Neural progenitor cell (in vitro differentiated cells): ENCODE measurements around the gene ATL2. TPM values are rescaled to one million over a fixed set of nuclear protein-coding genes. Genes with fewer than 3 reads are reported as not detected.

Experiments used
- DNase-seq: peaks from one replicate; pipeline ENCODE4 v3.0.0-alpha.2; 2016; ENCODE audit warnings: low spot score
- H2AFZ ChIP-seq: fragments of 200-600 bp; sonication (generic); replicated peaks from 2 replicates; pipeline ENCODE4 v1.6.1; 2016; ENCODE audit warnings: antibody characterized with exemption
- H3F3A ChIP-seq: fragments of 200-600 bp; sonication (generic); 2 replicates; pipeline ENCODE4 v1.6.1; 2016; ENCODE audit warnings: antibody characterized with exemption, low read depth
- H3K27ac ChIP-seq: fragments of 200-600 bp; sonication (generic); 2 replicates; pipeline ENCODE4 v1.5.1; 2016; ENCODE audit warnings: mild to moderate bottlenecking
- H3K27me3 ChIP-seq: fragments of 200-600 bp; sonication (generic); 2 replicates; pipeline ENCODE4 v1.6.1; 2016; ENCODE audit warnings: mild to moderate bottlenecking, moderate library complexity
- H3K36me3 ChIP-seq: fragments of 200-600 bp; sonication (generic); 2 replicates; pipeline ENCODE4 v1.5.1; 2016
- H3K4me1 ChIP-seq: fragments of 200-600 bp; sonication (generic); 2 replicates; pipeline ENCODE4 v1.6.1; 2016; ENCODE audit warnings: mixed run types
- H3K4me2 ChIP-seq: fragments of 200-600 bp; sonication (generic); 2 replicates; pipeline ENCODE4 v1.6.1; 2016
- H3K4me3 ChIP-seq: fragments of 200-600 bp; sonication (generic); 2 replicates; pipeline ENCODE4 v1.5.1; 2016
- H3K79me2 ChIP-seq: fragments of 200-600 bp; sonication (generic); 2 replicates; pipeline ENCODE4 v1.6.1; 2016; ENCODE audit warnings: low read depth
- H3K9ac ChIP-seq: fragments of 200-600 bp; sonication (generic); 2 replicates; pipeline ENCODE4 v1.6.1; 2016
- H3K9me3 ChIP-seq: fragments of 200-600 bp; sonication (generic); 2 replicates; pipeline ENCODE4 v1.5.1; 2016; ENCODE audit warnings: low read depth
- H4K20me1 ChIP-seq: fragments of 200-600 bp; sonication (generic); 2 replicates; pipeline ENCODE4 v1.6.1; 2016; ENCODE audit warnings: low read depth
- H3K27ac Mint-ChIP-seq: 3 replicates; pipeline ENCODE4 v1.8.0; 2021; ENCODE audit warnings: mixed read lengths
- H3K27me3 Mint-ChIP-seq: 2 replicates; pipeline ENCODE4 v1.8.0; 2022; ENCODE audit warnings: low read depth, mild to moderate bottlenecking, inconsistent platforms, moderate library complexity, mixed read lengths; ENCODE audit not compliant: insufficient read depth
- H3K36me3 Mint-ChIP-seq: 3 replicates; pipeline ENCODE4 v1.8.0; 2021; ENCODE audit warnings: mixed read lengths
- H3K4me1 Mint-ChIP-seq: 3 replicates; pipeline ENCODE4 v1.8.0; 2021; ENCODE audit warnings: mixed read lengths
- H3K4me3 Mint-ChIP-seq: 3 replicates; pipeline ENCODE4 v1.8.0; 2021; ENCODE audit warnings: mild to moderate bottlenecking, moderate library complexity, mixed read lengths
- H3K9me3 Mint-ChIP-seq: 3 replicates; pipeline ENCODE4 v1.8.0; 2020; ENCODE audit warnings: mixed read lengths
- CTCF ChIP-seq: fragments of 200-600 bp; sonication (generic); IDR thresholded peaks from 2 replicates; pipeline ENCODE4 v1.5.1; 2017; ENCODE audit warnings: antibody characterized with exemption, mild to moderate bottlenecking
- EZH2 ChIP-seq: fragments of 200-600 bp; sonication (generic); IDR thresholded peaks from 2 replicates; pipeline ENCODE4 v1.6.1; 2017; ENCODE audit warnings: antibody characterized with exemption, mild to moderate bottlenecking, moderate library complexity
- EZH2phosphoT487 ChIP-seq: fragments of 200-600 bp; sonication (generic); IDR thresholded peaks from 2 replicates; pipeline ENCODE4 v1.6.1; 2017; ENCODE audit warnings: antibody characterized with exemption
- total RNA-seq: library from RNA; depleted of rRNA; stranded (reverse); fragments of >200 nt; gene quantifications from 2 replicates; pipeline ENCODE4 v1.2.3, GENCODE V29; 2015; ENCODE audit warnings: low replicate concordance

The ATL2 gene
- total RNA-seq, 1 donor from 2014 or later = 203 TPM

DNA sequence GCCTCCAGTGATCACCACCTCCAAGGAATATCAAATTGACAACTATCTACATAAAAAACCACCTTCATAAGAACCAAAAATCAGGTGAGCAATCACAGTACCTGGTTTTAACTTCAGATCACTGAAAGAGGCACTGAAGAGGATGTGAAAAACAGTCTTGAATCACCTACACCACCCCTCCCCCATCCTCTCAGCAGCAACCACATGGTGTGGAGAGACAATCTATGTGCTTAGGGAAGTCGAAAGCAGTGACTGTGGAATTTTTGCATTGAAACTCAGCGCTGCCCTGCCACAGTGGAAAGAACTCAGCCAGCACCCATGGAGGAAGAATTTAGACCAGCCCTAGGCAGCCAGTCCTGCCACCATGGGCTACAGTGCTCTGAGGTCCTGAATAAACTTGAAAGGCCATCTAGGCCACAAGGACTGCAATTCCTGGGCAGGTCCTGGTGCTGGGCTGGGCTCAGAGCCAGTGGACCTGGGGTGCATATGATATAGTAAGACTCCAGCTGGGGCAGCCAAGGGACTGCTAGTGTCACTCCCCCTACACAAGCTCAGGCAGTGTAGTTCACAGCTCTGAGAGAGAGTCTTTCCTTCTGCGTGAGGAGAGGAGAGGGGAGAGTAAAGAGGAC lies 75.6 kb downstream of the ATL2 start:
- Histone ChIP-seq H3K36me3 (peaks cover 18% of the 10 kb centered on the region), H3K9me3 (no peaks in the 10 kb centered on the region), H3K4me3 (no peak overlapping the region), H4K20me1 (peaks cover 4% of the 10 kb centered on the region), H3F3A (peaks cover 7% of the 10 kb centered on the region), H3K79me2 (peaks cover 34% of the 10 kb centered on the region), H3K9ac (no peak overlapping the region), H3K27ac (no peak overlapping the region), H3K4me1 (no peaks in the 10 kb centered on the region), H3K4me2 (no peak overlapping the region), H3K27me3 (no peaks in the 10 kb centered on the region), H2AFZ (no peak overlapping the region)
- Mint-ChIP-seq H3K9me3 (no peaks in the 10 kb centered on the region), H3K4me3 (no peak overlapping the region), H3K4me1 (no peaks in the 10 kb centered on the region), H3K27ac (no peak overlapping the region), H3K27me3 (peaks cover 3% of the 10 kb centered on the region), H3K36me3 (peaks cover 53% of the 10 kb centered on the region)
- no peak for DNase-seq
- TF ChIP-seq EZH2 (no peak), CTCF (no peak), EZH2phosphoT487 (no peak)

GRCh38 chr2:38298539-38298938 lies 78.5 kb downstream of the ATL2 start:
- Mint-ChIP-seq H3K4me1 (no peaks in the 10 kb centered on the region), H3K9me3 (no peaks in the 10 kb centered on the region), H3K4me3 (no peak overlapping the region), H3K27ac (no peak overlapping the region), H3K36me3 (peaks cover 42% of the 10 kb centered on the region), H3K27me3 (peaks cover 3% of the 10 kb centered on the region)
- no peak overlapping the region for H3K9ac ChIP-seq
- DNase-seq = no peak
- no peaks in the 10 kb centered on the region for H3K9me3 ChIP-seq
- no peak overlapping the region for H3K4me2 ChIP-seq
- H3K27me3 ChIP-seq = no peaks in the 10 kb centered on the region
- no peaks in the 10 kb centered on the region for H4K20me1 ChIP-seq
- H3K36me3 ChIP-seq = peaks cover 25% of the 10 kb centered on the region
- TF ChIP-seq EZH2 (no peak), EZH2phosphoT487 (no peak), CTCF (no peak)
- H3K27ac ChIP-seq = no peak overlapping the region
- no peak overlapping the region for H3K4me3 ChIP-seq
- H2AFZ ChIP-seq = no peak overlapping the region
- peaks cover 7% of the 10 kb centered on the region for H3F3A ChIP-seq
- no peaks in the 10 kb centered on the region for H3K4me1 ChIP-seq
- H3K79me2 ChIP-seq = peaks cover 8% of the 10 kb centered on the region

DNA sequence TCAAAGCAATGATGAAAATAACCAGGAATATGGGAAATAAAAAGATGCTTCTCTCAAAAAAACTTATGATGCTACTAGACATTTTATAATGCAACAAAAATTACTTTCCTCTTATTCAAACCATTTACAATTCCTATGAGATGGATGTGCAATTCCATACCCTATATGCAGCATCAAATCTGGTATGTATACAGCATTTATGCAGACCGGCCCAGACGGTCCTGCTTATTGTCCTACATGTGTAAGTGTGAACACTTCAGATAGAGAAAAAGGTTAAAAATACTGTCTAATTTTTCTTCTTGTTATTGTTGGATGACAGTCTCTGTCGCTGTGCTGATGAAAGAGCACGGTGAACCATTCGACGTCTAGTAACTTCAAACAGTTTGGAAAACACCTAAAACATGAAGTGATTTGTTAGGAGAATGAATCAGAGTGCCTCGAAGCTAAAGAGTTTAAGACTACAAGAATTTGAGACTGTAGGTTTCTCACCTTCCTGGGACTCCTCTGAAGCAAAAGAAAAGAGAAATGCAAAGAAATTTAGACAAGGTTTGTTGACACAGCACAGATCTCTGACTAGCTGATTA lies 80.8 kb downstream of the ATL2 start:
- no peak for DNase-seq
- H3K4me2 ChIP-seq = no peak overlapping the region
- no peak overlapping the region for H3K4me3 ChIP-seq
- Mint-ChIP-seq H3K27me3 (peaks cover under 1% of the 10 kb centered on the region), H3K4me1 (no peaks in the 10 kb centered on the region), H3K4me3 (no peak overlapping the region), H3K27ac (no peak overlapping the region), H3K36me3 (peaks cover 32% of the 10 kb centered on the region), H3K9me3 (no peaks in the 10 kb centered on the region)
- no peak overlapping the region for H3K9ac ChIP-seq
- no peaks in the 10 kb centered on the region for H3K27me3 ChIP-seq
- no peak overlapping the region for H2AFZ ChIP-seq
- TF ChIP-seq EZH2phosphoT487 = no peak
- no peak for TF ChIP-seq EZH2
- TF ChIP-seq CTCF = no peak
- H3K27ac ChIP-seq = no peak overlapping the region
- no peaks in the 10 kb centered on the region for H3K79me2 ChIP-seq
- H3K4me1 ChIP-seq = no peaks in the 10 kb centered on the region
- peaks cover 7% of the 10 kb centered on the region for H3F3A ChIP-seq
- no peaks in the 10 kb centered on the region for H3K9me3 ChIP-seq
- H4K20me1 ChIP-seq = no peaks in the 10 kb centered on the region
- peaks cover 25% of the 10 kb centered on the region for H3K36me3 ChIP-seq
